ENCODE results near the gene MT1F.
A peak's percentile ranks its signal among the peaks of the same experiment; 100 is the strongest.

MT1F gene

DNA sequence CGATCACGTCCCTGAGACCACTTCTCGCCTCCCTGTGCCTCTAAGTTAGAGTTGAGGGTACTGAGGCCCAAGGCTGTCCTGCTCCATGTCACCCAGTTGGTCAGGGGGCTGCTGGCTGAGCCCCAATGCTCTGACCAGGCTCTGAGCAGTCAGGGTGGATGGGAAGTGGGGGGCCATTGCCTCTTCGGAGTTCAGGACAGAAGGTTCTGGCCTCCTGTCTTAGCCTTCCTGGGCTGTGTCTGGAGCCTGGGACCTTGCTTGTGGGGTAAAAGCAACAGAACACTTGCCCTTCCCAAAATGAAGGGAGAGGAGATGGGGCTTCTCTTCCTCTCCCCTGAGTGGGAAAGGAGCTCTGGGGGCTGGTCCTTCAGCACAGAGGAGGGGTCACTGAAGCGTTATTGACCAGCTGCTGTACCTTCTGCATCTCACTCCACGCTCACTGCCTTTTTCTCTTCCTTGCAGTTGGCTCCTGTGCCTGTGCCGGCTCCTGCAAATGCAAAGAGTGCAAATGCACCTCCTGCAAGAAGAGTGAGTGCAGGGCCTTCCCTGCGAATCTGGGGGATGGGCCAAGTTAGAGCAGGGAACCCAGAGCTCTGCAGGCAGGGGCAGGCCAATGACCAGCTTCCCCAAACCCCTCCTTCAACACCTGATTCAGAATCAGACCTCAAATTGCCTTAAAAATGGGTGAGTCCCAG, 25.1 kb downstream of the MT1F start:
- no peak overlapping the region for H2BK5ac ChIP-seq (ENCODE audit: low read length)

DNA sequence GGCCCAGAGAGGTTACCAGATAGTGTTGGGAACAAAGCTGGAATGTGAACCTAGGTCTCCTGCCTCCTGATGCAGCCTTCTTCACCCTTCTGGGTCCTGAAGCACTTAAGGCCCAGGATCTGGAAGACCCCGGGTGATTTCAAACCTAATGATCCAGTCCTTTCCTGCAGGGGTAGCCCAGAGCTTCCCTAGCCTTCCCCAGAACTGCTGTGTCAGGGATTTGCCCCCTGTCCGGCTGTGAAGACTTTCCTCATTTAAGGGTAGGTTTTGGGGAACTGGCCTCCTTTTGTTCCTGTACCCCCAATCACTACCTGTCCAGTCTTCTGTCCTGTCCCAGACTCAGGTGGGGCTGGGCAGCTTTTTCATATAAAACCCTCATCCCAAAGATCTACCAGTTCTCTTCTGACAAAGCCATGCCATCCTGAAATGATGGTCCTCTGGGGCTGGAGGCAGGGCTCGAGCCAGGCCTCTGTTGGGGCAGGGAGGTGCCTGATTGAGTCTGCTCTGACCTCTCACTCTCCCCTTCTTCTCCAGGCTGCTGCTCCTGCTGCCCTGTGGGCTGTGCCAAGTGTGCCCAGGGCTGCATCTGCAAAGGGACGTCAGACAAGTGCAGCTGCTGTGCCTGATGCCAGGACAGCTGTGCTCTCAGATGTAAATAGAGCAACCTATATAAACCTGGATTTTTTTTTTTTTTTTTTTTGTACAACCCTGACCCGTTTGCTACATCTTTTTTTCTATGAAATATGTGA, 25.8 kb downstream of the MT1F start:
- H3K36me3 ChIP-seq (replicated peaks in 1 of 2; ENCODE audit: control insufficient read depth in 2 of 2, insufficient read depth in 2 of 2, low read length in 2 of 2) = no peaks in the 10 kb centered on the region
- H3K4me3 ChIP-seq (ENCODE audit: low read length in 2 of 2) = no peak overlapping the region

More for the DNA sequence above, 25.1 kb downstream of the MT1F start:
- H3K4me2 ChIP-seq (ENCODE audit: insufficient read depth, low read length, poor library complexity, severe bottlenecking) = peak overlapping the region; percentile 87
- peaks cover 0 to 53% (median 15%) of the 10 kb centered on the region in 3 experiments for H3K27me3 ChIP-seq (ENCODE audit: control insufficient read depth in 3 of 3, insufficient read depth in 3 of 3, low read depth in 1 of 3, low read length in 3 of 3)
- peak overlapping the region; percentile 22 for H2BK15ac ChIP-seq (ENCODE audit: low read length)
- H3K4me1 ChIP-seq (ENCODE audit: control insufficient read depth in 2 of 2, insufficient read depth in 1 of 2, low read depth in 1 of 2, low read length in 2 of 2) = peaks cover 12 to 18% of the 10 kb centered on the region in 2 donors
- H3K36me3 ChIP-seq (replicated peaks in 1 of 2; ENCODE audit: control insufficient read depth in 2 of 2, insufficient read depth in 2 of 2, low read length in 2 of 2) = no peaks in the 10 kb centered on the region
- no peak overlapping the region for H2BK12ac ChIP-seq (ENCODE audit: low read length)
- peak overlapping the region; percentile 14 for H3K4ac ChIP-seq (ENCODE audit: low read length)
- no peak for DNase-seq (ENCODE audit: low spot score)
- no peak overlapping the region for H3K14ac ChIP-seq (ENCODE audit: low read length)
- H2AFZ ChIP-seq (ENCODE audit: low read length) = peak overlapping the region; percentile 94
- peaks cover 0 to 5% of the 10 kb centered on the region in 2 donors for H3K9me3 ChIP-seq (replicated peaks in 1 of 2; ENCODE audit: control insufficient read depth in 2 of 2, insufficient read depth in 1 of 2, low read depth in 1 of 2, low read length in 2 of 2)
- WGBS, 2 donors (ENCODE audit: extremely low coverage in 2 of 2, insufficient read length in 2 of 2, insufficient replicate concordance in 1 of 2) = no CpG with 5 or more reads among the region's 8 CpGs
- H3K79me1 ChIP-seq (ENCODE audit: low read depth, low read length) = no peaks in the 10 kb centered on the region
- no peak overlapping the region for H4K8ac ChIP-seq (ENCODE audit: low read depth, low read length)
- peak overlapping the region; percentile 64 for H3K9ac ChIP-seq (ENCODE audit: low read depth, low read length, poor library complexity)
- no peak overlapping the region for H3K23ac ChIP-seq (ENCODE audit: low read depth, low read length, poor library complexity)
- no peak overlapping the region for H2AK5ac ChIP-seq (ENCODE audit: low read depth, low read length)
- no peak overlapping the region for H3K27ac ChIP-seq (replicated peaks; ENCODE audit: low read length)
- peak overlapping the region; percentile 58 for H3K18ac ChIP-seq (ENCODE audit: low read length)
- no peak overlapping the region for H4K91ac ChIP-seq (ENCODE audit: low read depth, low read length, poor library complexity)
- peak overlapping the region; percentile 48 to 78 for H3K4me3 ChIP-seq (ENCODE audit: low read length in 2 of 2)
- no peak overlapping the region for H2BK120ac ChIP-seq (ENCODE audit: low read depth, low read length)

DNA sequence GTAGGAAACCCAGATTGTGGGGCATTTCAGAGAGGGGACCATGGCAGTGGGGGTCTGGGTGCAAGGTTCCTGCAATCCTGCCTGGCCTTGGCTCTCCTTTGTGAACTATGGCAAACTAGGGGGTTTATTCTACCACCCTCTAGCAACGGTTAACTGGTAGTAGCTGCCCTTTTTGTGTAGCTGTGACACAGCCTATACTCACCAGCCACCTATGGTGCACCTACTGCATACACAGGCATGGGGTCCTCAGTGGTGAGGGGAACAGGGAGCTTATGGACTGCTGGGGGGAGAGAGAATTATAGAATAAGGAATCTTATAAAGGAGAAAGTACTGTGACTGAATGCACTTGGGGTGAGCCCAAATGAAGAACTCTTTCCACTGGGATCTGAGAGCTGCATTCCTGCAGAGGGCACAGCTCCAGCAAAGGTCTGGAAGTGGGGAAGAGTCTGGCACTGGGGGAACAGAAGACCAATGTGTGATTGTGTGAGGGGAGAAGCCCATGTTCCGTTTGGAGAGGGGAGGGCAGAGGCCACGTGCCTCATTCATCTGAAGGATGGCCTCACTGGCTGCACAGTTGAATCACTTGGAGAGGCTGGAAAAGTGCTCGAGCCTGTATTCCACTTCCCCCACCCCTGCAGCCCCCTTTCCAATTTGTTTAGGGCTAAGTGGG, 26.6 kb downstream of the MT1F start:
- H3K9me3 ChIP-seq (replicated peaks in 1 of 2; ENCODE audit: control insufficient read depth in 2 of 2, insufficient read depth in 1 of 2, low read depth in 1 of 2, low read length in 2 of 2) = peaks cover 0 to 5% of the 10 kb centered on the region in 2 donors
- no peak overlapping the region for H2AFZ ChIP-seq (ENCODE audit: low read length)
- H3K9ac ChIP-seq (ENCODE audit: low read depth, low read length, poor library complexity) = no peak overlapping the region
- DNase-seq (ENCODE audit: low spot score) = no peak
- no peak overlapping the region for H4K91ac ChIP-seq (ENCODE audit: low read depth, low read length, poor library complexity)
- H3K14ac ChIP-seq (ENCODE audit: low read length) = no peak overlapping the region
- no peak overlapping the region for H2BK12ac ChIP-seq (ENCODE audit: low read length)
- no peaks in the 10 kb centered on the region for H3K36me3 ChIP-seq (replicated peaks in 1 of 2; ENCODE audit: control insufficient read depth in 2 of 2, insufficient read depth in 2 of 2, low read length in 2 of 2)
- no peak overlapping the region for H3K23ac ChIP-seq (ENCODE audit: low read depth, low read length, poor library complexity)
- H3K27ac ChIP-seq (replicated peaks; ENCODE audit: low read length) = no peak overlapping the region
- no peak overlapping the region for H2AK5ac ChIP-seq (ENCODE audit: low read depth, low read length)
- no peak overlapping the region for H3K4me2 ChIP-seq (ENCODE audit: insufficient read depth, low read length, poor library complexity, severe bottlenecking)
- H3K4me3 ChIP-seq (ENCODE audit: low read length in 2 of 2) = no peak overlapping the region
- no peak overlapping the region for H2BK120ac ChIP-seq (ENCODE audit: low read depth, low read length)
- H2BK5ac ChIP-seq (ENCODE audit: low read length) = no peak overlapping the region
- H3K4ac ChIP-seq (ENCODE audit: low read length) = no peak overlapping the region
- H4K8ac ChIP-seq (ENCODE audit: low read depth, low read length) = no peak overlapping the region
- H3K4me1 ChIP-seq (ENCODE audit: control insufficient read depth in 2 of 2, insufficient read depth in 1 of 2, low read depth in 1 of 2, low read length in 2 of 2) = peaks cover 12 to 18% of the 10 kb centered on the region in 2 donors
- H2BK15ac ChIP-seq (ENCODE audit: low read length) = no peak overlapping the region
- H3K79me1 ChIP-seq (ENCODE audit: low read depth, low read length) = no peaks in the 10 kb centered on the region
- no CpG with 5 or more reads among the region's 4 CpGs for WGBS, 2 donors (ENCODE audit: extremely low coverage in 2 of 2, insufficient read length in 2 of 2, insufficient replicate concordance in 1 of 2)
- H3K27me3 ChIP-seq (ENCODE audit: control insufficient read depth in 3 of 3, insufficient read depth in 3 of 3, low read depth in 1 of 3, low read length in 3 of 3) = peaks cover 0 to 45% (median 15%) of the 10 kb centered on the region in 3 experiments
- H3K18ac ChIP-seq (ENCODE audit: low read length) = no peak overlapping the region

More for the DNA sequence above, 25.8 kb downstream of the MT1F start:
- Histone ChIP-seq H2BK120ac (ENCODE audit: low read depth, low read length) (no peak overlapping the region), H3K4ac (ENCODE audit: low read length) (no peak overlapping the region), H2AK5ac (ENCODE audit: low read depth, low read length) (no peak overlapping the region), H3K9ac (ENCODE audit: low read depth, low read length, poor library complexity) (peak overlapping the region; percentile 24), H3K27ac (replicated peaks; ENCODE audit: low read length) (no peak overlapping the region), H3K14ac (ENCODE audit: low read length) (no peak overlapping the region), H3K27me3 (ENCODE audit: control insufficient read depth in 3 of 3, insufficient read depth in 3 of 3, low read depth in 1 of 3, low read length in 3 of 3) (peaks cover 0 to 48% (median 15%) of the 10 kb centered on the region in 3 experiments), H4K8ac (ENCODE audit: low read depth, low read length) (no peak overlapping the region), H3K9me3 (replicated peaks in 1 of 2; ENCODE audit: control insufficient read depth in 2 of 2, insufficient read depth in 1 of 2, low read depth in 1 of 2, low read length in 2 of 2) (peaks cover 0 to 5% of the 10 kb centered on the region in 2 donors), H3K18ac (ENCODE audit: low read length) (no peak overlapping the region), H4K91ac (ENCODE audit: low read depth, low read length, poor library complexity) (no peak overlapping the region), H2BK12ac (ENCODE audit: low read length) (no peak overlapping the region), H3K4me2 (ENCODE audit: insufficient read depth, low read length, poor library complexity, severe bottlenecking) (no peak overlapping the region), H2BK5ac (ENCODE audit: low read length) (no peak overlapping the region), H3K4me1 (ENCODE audit: control insufficient read depth in 2 of 2, insufficient read depth in 1 of 2, low read depth in 1 of 2, low read length in 2 of 2) (peaks cover 12 to 18% of the 10 kb centered on the region in 2 donors), H2AFZ (ENCODE audit: low read length) (no peak overlapping the region), H3K23ac (ENCODE audit: low read depth, low read length, poor library complexity) (no peak overlapping the region), H3K79me1 (ENCODE audit: low read depth, low read length) (no peaks in the 10 kb centered on the region), H2BK15ac (ENCODE audit: low read length) (no peak overlapping the region)
- WGBS, 2 donors (ENCODE audit: extremely low coverage in 2 of 2, insufficient read length in 2 of 2, insufficient replicate concordance in 1 of 2) = no CpG with 5 or more reads among the region's 5 CpGs
- DNase-seq (ENCODE audit: low spot score) = no peak

Data from neuronal stem cell (in vitro differentiated cells).